Thoracic aorta endothelial cell (primary cell): ENCODE results near the gene LRRC14B. TPM values are rescaled to one million over a fixed set of nuclear protein-coding genes. Genes with fewer than 3 reads are reported as not detected.

ENCODE experiments used
- small RNA-seq: library from RNA; depleted of rRNA; stranded (forward); fragments of <200 nt; gene quantifications from one replicate; pipeline ENCODE3, GENCODE V24; 2012
- total RNA-seq: library from RNA; depleted of rRNA; stranded (reverse); fragments of >200 nt; gene quantifications from 2 replicates; pipeline ENCODE4 v1.2.3, GENCODE V29; 2012

LRRC14B gene
- total RNA-seq = not detected in 2 replicates

DNA sequence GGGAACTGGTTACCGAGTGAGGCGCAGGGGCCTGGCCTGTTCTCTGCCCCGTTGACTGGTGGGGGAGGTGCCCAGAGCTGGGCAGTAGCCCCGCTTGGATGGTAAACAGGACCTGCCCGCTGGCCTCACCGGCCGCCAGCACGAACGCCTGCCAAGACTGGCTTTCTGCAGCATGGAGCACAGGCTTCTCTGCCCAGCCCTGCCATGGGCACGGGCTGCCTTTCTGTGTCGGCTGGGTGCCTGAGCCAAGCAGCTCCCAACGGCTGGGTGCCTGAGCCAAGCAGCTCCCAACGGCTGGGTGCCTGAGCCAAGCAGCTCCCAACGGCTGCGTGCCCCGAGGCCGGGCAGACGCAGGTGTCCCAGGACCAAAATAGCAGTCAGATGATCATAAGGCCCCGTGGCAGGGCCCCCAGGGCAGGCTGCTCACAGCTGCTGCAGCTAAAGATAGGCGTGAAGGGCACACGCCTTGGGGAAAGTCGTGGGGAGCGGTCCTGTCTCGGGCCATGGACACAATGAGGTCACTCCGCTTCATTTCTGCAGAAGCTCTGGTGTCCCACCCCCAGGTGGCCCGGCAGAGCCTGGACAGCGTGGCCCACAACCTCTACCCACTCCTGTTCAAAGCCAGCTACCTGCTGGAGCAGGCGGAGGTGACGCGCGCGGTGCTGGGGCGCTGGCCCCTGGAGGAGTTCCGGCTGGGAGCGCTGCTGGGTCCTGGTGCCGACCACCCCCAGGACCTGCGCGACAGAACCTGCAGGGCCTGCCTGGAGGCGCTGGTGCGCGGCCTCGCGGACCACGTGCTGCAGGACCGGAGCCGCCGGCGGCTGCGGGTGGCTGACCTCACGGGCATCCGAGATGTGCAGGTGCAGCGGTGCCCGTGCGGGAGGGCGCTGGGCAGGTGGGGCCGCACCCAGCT lies at the start of gene LRRC14B:
LRRC14B (plus strand) TSS at position 460 of the 913 bp plus-strand sequence; CDS start at position 504, 44 bp downstream.

DNA sequence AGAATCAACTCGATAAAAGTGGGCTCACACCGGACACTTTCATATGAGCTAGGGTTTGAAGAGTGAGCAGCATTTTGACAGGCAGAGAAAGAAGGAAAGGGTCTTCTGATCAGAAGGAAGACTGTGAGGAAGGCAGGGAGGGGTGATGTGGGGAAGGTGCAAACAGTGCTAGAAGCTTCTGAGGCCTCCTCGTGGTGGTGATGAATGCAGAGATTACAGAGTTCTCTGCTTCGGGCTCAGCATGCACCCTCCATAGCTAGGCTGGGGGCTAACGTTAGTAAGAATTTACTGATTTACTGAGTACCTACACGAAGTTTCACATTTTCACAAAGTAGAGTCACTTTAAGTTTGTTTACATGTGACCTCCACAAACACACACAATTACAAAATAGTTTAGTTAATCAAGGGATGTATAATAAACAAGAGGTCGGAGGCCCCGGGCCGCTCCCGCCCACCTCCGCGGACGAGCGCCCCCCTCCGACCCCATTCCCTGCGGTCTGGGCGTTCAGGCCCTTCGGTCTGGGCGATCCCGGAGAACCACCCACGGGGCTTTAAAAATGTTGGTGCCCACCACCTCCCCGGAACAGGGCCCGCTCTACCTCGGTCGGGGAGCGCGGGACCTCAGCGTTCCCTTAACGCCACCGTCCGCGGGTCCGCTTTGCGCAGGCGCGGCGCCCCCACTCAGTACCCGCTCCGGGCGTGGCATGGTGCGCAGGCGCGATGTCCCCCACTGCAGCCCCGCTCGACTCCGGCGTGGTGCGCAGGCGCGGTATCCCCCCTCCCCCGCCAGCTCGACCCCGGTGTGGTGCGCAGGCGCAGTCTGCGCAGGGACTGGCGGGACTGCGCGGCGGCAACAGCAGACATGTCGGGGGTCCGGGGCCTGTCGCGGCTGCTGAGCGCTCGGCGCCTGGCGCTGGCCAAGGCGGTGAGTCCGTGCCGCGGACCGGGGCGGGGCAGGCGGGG lies 26.5 kb downstream of the LRRC14B start, which contains the start of the genes CCDC127 and SDHA:
CCDC127 (minus strand) TSS at position 660 of the 963 bp plus-strand sequence. CDS start 1,304 bp downstream, outside the sequence.
SDHA (plus strand) TSS at position 827 of the 963 bp plus-strand sequence; CDS start at position 863, 36 bp downstream.

Small RNA genes within 50 kb of the gene (small RNA-seq; reads per million reads assigned to genes)
- not detected for gene RF00019

Other genes with a start within 250 kb of the LRRC14B start
- gene PLEKHG4B, start 99.3 kb upstream of the LRRC14B start, total RNA-seq = under 0.01 TPM in 2 replicates
- 4.6 and 4.8 TPM in 2 replicates for gene CCDC127, start 26.7 kb downstream of the LRRC14B start, total RNA-seq
- 182 and 217 TPM in 2 replicates for gene SDHA, start 26.8 kb downstream of the LRRC14B start, total RNA-seq
- gene PDCD6, start 80.2 kb downstream of the LRRC14B start, total RNA-seq = 91.5 and 98.1 TPM in 2 replicates
- 6.8 and 9.7 TPM in 2 replicates for gene AHRR, start 130.2 kb downstream of the LRRC14B start, total RNA-seq